Activated CD4-positive, alpha-beta T cell treated with anti-CD3 and anti-CD28 coated beads, Interleukin-2, amount 50 U/mL, for 4 hours (primary cell): ENCODE data around the gene H3-3A.

Experiments used
- DNase-seq, 2 experiments: peaks; one replicate each; pipeline ENCODE4 v3.0.0-alpha.2; 2020

The H3-3A gene

DNA sequence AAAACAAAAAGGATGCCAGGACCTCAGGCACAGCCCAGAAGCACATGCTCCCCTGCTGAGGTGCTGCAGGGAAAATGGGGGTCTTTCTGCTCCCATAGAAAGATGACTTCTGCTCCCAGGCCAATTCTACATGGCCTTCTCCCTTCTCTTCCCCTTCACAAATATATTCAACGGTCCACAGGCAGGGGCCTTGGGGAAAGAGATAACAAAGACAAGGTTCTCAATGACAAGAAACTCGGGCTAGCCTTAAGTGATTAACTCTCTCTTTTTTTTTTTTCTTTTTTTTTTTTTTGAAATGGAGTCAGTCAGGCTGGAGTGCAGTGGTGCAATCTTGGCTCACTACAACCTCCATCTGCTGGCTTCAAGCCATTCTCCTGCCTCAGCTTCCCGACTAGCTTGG is 54.2 kb downstream of the H3-3A start:
- no peak for DNase-seq

DNA sequence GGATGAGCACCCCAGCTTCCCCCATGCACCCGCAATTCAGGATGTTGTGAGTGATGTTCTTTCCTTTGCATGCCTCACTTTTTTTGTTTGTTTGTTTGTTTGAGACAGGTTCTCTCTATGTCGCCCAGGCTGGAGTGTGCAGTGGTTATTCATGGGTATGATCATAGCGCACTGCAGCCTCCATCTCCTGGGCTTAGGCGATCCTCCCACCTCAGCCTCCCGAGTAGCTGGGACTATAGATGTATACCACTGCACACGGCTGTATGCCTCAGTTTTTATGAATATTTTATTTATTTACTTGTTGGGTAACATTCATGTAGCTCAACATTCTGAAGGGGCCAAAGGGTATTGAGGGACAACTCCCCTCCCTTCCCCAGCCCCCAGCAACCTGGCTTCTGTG is 54.8 kb downstream of the H3-3A start:
- no peak for DNase-seq

- DNase-seq, result no peak
These were observed 55.8 kb downstream of the H3-3A start for GRCh38 chr1:226118357-226118756.

DNA sequence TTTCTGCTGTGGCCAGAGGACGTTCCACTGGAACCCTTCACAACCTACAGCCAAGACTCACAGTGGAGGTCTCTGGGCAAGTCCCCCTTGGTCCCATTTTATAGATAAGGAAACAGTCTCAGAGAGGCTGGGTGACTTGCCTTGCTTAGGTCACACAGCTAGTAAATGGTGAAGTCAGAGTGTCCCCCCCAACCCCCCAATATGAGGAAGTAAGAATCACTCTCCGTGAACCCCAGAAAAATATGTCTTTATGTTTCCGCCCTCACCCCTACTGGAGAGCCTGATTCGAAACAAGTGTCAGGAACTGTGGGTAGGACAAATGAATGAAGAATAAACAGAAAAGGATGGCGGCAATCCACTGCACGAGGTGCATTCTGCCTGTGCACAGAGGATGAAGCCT is 56.7 kb downstream of the H3-3A start:
- DNase-seq, result no peak

DNA sequence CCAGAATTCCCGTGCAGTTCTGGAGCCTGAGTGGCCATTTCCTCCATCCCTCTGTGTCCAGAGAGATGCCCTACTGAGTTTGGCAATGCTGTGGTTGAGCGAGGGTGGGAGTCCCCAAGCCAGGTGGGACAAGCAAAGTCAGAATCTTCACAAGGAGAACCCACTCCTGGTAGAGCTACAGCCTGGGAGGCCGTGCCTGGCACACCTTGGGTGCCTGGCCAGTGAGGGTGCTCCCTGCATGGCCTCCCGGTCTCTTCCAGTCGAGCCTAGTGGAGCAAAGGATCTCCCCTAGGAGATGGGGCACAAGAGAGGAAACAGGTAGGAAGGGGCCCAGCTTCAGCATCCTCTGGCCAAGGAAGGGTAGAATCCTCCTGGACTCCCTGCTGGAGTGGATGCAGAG is 57.9 kb downstream of the H3-3A start:
- no peak for DNase-seq

DNA sequence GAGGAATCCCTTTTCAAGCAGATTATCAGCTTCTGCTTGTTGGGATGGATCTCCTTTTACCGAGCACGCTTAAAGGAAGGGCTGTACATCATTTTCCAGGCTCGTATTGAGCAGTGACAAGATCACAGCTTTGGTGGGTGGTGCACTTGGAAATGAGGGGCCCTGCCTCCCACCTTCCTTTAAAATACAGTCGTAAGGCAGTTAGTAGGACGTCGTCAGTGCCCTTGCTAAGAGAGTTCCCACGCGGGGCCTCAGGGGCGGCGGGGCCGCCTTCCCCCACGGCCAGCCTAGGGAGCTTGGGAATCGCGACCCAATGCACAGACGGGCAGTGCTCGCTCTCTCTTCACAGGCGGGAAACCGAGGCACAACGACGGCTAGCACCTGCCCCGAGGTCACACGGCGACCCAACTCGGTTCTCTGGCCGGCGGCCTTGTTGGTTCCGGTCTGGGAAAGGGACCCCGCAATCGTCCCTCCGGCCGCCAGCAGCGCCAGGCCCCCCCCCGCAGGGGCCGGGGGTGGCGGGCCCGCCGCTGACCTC is 58.6 kb downstream of the H3-3A start:
- no peak for DNase-seq
